ENCODE results near the gene TTPAL.

Gene TTPAL

GRCh38 chr20:44475694-44476560, at the start of gene TTPAL:
Gene TTPAL (plus strand): TSS chr20:44475874. CDS start chr20:44480000, 4,126 bp downstream.
- H3K4me3 ChIP-seq (ENCODE audit: low read depth, low read length) = peak within 1 kb of the TSS; percentile 88

GRCh38 chr20:44425923-44426322, 49.8 kb upstream of the TTPAL start:
- no peak overlapping the region for H3K4me3 ChIP-seq (ENCODE audit: low read depth, low read length)

GRCh38 chr20:44426879-44427790, 48.5 kb upstream of the TTPAL start:
- no peak overlapping the region for H3K4me3 ChIP-seq (ENCODE audit: low read depth, low read length)

- no peak overlapping the region for H3K4me3 ChIP-seq (ENCODE audit: low read depth, low read length)
These were observed 47.9 kb upstream of the TTPAL start for GRCh38 chr20:44427804-44428173.

GRCh38 chr20:44428174-44429016, 47.3 kb upstream of the TTPAL start:
- no peak overlapping the region for H3K4me3 ChIP-seq (ENCODE audit: low read depth, low read length)

- H3K4me3 ChIP-seq (ENCODE audit: low read depth, low read length) = no peak overlapping the region
These were observed 46.7 kb upstream of the TTPAL start for GRCh38 chr20:44429017-44429339.

- H3K4me3 ChIP-seq (ENCODE audit: low read depth, low read length) = no peak overlapping the region
These were observed 46.0 kb upstream of the TTPAL start for GRCh38 chr20:44429419-44430269.

GRCh38 chr20:44430270-44431065, 45.2 kb upstream of the TTPAL start:
- H3K4me3 ChIP-seq (ENCODE audit: low read depth, low read length) = no peak overlapping the region

GRCh38 chr20:44431118-44431501, 44.6 kb upstream of the TTPAL start:
- H3K4me3 ChIP-seq (ENCODE audit: low read depth, low read length) = no peak overlapping the region

- H3K4me3 ChIP-seq (ENCODE audit: low read depth, low read length) = no peak overlapping the region
These were observed 44.0 kb upstream of the TTPAL start for GRCh38 chr20:44431502-44432234.

- H3K4me3 ChIP-seq (ENCODE audit: low read depth, low read length) = no peak overlapping the region
These were observed 42.8 kb upstream of the TTPAL start for GRCh38 chr20:44432618-44433577.

- H3K4me3 ChIP-seq (ENCODE audit: low read depth, low read length) = no peak overlapping the region
These were observed 41.7 kb upstream of the TTPAL start for GRCh38 chr20:44433751-44434538.

GRCh38 chr20:44435630-44436335, 39.9 kb upstream of the TTPAL start:
- no peak overlapping the region for H3K4me3 ChIP-seq (ENCODE audit: low read depth, low read length)

GRCh38 chr20:44436393-44436792, 39.3 kb upstream of the TTPAL start:
- H3K4me3 ChIP-seq (ENCODE audit: low read depth, low read length) = no peak overlapping the region

GRCh38 chr20:44437497-44437896, 38.2 kb upstream of the TTPAL start:
- no peak overlapping the region for H3K4me3 ChIP-seq (ENCODE audit: low read depth, low read length)

- H3K4me3 ChIP-seq (ENCODE audit: low read depth, low read length) = no peak overlapping the region
These were observed 36.9 kb upstream of the TTPAL start for GRCh38 chr20:44438782-44439181.
